ENCODE data around the gene ZNF273. TPM values are rescaled to one million over a fixed set of nuclear protein-coding genes. Genes with fewer than 3 reads are reported as not detected.
"Not testable (repeated sequence)": the region's sequence is repeated elsewhere in the genome, so short reads cannot be mapped to it uniquely, and the experiment has no call there.

ZNF273 gene
- total RNA-seq: 2.3 TPM
- long read RNA-seq, partial matches to known transcripts: 0 of 5 reads
- long read RNA-seq, other reads (novel, unspliced or antisense): 1 of 5 reads

DNA sequence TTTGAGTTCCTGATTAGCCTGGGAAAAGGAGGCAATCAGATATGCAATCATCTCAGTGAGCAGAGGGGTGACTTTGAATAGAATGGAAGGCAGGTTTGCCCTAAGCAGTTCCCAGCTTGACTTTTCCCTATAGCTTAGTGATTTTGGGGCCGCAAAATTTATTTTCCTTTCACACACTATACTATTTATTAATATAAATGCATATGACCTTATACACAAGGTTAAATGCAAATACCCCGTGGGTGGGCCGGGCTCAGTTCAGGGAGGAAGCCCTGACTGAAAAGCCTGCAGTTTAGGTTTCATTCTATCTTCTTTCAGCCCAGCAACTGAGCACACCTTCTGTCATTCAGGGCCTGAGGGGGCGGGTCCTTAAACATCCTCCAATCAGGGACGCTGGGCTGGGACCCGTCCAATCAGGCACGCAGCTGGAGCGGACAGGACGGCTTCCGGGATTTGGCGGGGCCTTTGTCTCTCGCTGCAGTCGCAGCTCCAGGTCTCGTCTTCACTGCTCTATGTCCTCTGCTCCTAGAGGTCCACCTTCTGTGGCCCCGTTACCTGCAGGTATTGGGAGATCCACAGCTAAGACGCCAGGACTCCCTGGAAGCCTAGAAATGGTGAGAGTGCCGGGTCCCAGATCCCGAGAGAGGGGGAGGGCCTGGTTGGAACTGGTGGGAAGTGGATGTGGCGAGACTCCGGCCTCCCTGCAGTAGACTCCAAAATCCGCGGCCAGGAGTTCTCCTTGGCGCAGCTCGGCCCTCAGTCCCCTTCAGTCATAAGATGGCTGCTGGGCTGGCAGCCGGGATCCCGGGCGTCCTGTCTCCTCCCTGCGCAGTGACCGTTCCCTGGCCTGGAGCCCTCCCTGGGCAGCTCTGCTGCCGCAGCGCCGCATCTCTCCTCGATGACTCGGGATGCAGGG, at the start of gene ZNF273:
Gene ZNF273, plus strand, starts transcription at position 468 of the 916 bp plus-strand sequence. Its CDS starts 45 bp downstream, at position 513.
- DNase-seq: peak; percentile 95

GRCh38 chr7:64853679-64854078, 49.4 kb upstream of the ZNF273 start:
- intact Hi-C loops (cut with DNase I): no loop called here
- DNase-seq (no peak), ATAC-seq (no peak)
- Histone ChIP-seq H3K9me3 (no peaks in the 10 kb centered on the region), H3K36me3 (no peaks in the 10 kb centered on the region), H3K27ac (no peak overlapping the region), H3K27me3 (no peaks in the 10 kb centered on the region), H3K4me1 (no peaks in the 10 kb centered on the region), H3K4me3 (no peak overlapping the region)
- TF ChIP-seq, protein P1, sequence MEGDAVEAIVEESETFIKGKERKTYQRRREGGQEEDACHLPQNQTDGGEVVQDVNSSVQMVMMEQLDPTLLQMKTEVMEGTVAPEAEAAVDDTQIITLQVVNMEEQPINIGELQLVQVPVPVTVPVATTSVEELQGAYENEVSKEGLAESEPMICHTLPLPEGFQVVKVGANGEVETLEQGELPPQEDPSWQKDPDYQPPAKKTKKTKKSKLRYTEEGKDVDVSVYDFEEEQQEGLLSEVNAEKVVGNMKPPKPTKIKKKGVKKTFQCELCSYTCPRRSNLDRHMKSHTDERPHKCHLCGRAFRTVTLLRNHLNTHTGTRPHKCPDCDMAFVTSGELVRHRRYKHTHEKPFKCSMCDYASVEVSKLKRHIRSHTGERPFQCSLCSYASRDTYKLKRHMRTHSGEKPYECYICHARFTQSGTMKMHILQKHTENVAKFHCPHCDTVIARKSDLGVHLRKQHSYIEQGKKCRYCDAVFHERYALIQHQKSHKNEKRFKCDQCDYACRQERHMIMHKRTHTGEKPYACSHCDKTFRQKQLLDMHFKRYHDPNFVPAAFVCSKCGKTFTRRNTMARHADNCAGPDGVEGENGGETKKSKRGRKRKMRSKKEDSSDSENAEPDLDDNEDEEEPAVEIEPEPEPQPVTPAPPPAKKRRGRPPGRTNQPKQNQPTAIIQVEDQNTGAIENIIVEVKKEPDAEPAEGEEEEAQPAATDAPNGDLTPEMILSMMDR (IDR thresholded peaks at IDR 0.05): no peak

More for the DNA sequence above, at the start of gene ZNF273:
- no peaks in the 10 kb centered on the region for H3K9me3 ChIP-seq
- H3K27me3 ChIP-seq: no peaks in the 10 kb centered on the region
- H3K4me3 ChIP-seq: peak within 1 kb of the TSS; percentile 83
- TF ChIP-seq, protein P1 (IDR thresholded peaks at IDR 0.05): no peak
- peak; percentile 99 for ATAC-seq
- peak within 1 kb of the TSS; percentile 81 for H3K27ac ChIP-seq
- peaks cover 3% of the 10 kb centered on the region for H3K4me1 ChIP-seq
- intact Hi-C loops (cut with DNase I): no loop called here
- no peaks in the 10 kb centered on the region for H3K36me3 ChIP-seq

DNA sequence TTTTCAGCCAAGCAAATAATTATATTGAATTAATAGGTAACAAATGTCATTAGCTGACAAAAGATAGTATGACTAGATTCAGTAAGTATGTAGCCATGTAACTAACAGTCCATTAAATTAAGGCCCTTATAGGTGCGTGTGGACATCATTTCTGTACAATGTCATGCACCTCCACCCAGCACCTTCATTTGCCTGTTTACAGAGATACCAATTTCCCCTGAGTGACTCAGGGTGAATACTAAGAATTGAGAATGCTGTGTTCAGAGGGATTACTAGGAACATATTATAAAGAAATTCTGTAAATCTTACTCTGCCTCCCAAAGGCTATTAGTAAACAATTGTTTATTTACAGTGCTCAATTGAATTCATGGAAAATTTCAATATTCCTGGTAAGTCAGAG, 48.1 kb upstream of the ZNF273 start:
- DNase-seq (no peak), ATAC-seq (no peak)
- Histone ChIP-seq H3K9me3 (no peaks in the 10 kb centered on the region), H3K27ac (no peak overlapping the region), H3K36me3 (no peaks in the 10 kb centered on the region), H3K4me3 (no peak overlapping the region), H3K27me3 (no peaks in the 10 kb centered on the region), H3K4me1 (no peaks in the 10 kb centered on the region)
- TF ChIP-seq, protein P1 (IDR thresholded peaks at IDR 0.05): no peak
- intact Hi-C loops (cut with DNase I): no loop called here

- no peaks in the 10 kb centered on the region for H3K9me3 ChIP-seq
- no peaks in the 10 kb centered on the region for H3K27me3 ChIP-seq
- intact Hi-C loops (cut with DNase I): no loop called here
- ATAC-seq: no peak
- no peak overlapping the region for H3K4me3 ChIP-seq
- TF ChIP-seq, protein P1 (IDR thresholded peaks at IDR 0.05): no peak
- no peaks in the 10 kb centered on the region for H3K4me1 ChIP-seq
- no peak for DNase-seq
- no peaks in the 10 kb centered on the region for H3K36me3 ChIP-seq
- H3K27ac ChIP-seq: no peak overlapping the region
Measured at GRCh38 chr7:64863021-64863420, 40.1 kb upstream of the ZNF273 start.

GRCh38 chr7:64863530-64863929, 39.5 kb upstream of the ZNF273 start:
- DNase-seq; H3K4me1 ChIP-seq; H3K27ac ChIP-seq; H3K9me3 ChIP-seq; H3K4me3 ChIP-seq; ATAC-seq; intact Hi-C loops (cut with DNase I); H3K27me3 ChIP-seq; H3K36me3 ChIP-seq: not testable (repeated sequence)

DNA sequence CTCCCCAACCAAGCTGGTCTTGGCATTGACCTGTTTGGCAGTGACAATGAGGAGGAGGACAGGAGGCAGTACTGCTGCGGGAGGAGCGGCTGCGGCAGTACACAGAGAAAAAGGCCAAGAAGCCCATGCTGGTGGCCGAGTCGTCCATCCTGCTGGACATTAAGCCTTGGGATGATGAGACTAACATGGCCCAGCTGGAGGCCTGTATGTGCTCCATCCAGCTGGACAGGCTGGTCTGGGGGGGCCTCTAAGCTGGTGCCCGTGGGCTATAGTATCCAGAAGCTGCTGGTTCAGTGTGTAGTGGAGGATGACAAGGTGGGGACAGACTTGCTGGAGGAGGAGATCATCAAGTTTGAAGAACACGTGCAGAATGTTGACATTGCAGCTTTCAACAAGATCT, 39.1 kb upstream of the ZNF273 start:
- TF ChIP-seq, protein P1 (IDR thresholded peaks at IDR 0.05): no peak
- DNase-seq: no peak

More for the DNA sequence above, 39.1 kb upstream of the ZNF273 start:
- Histone ChIP-seq H3K4me3 (no peak overlapping the region), H3K27ac (no peak overlapping the region), H3K4me1 (no peaks in the 10 kb centered on the region), H3K9me3 (no peaks in the 10 kb centered on the region), H3K27me3 (no peaks in the 10 kb centered on the region), H3K36me3 (no peaks in the 10 kb centered on the region)
- ATAC-seq: no peak
- intact Hi-C loops (cut with DNase I): no loop called here

Measured in upper lobe of right lung (tissue), 1 donor.